Activated T-helper 2 cell treated with anti-CD3 and anti-CD28 coated beads, Interferon-gamma antibody, Interleukin-2, Interleukin-4, amounts not matched to agents 10 μg/mL and 5 μg/mL and 100 μg/mL, durations not matched to agents 14 hours and 24 hours and 36 hours (primary cell): ENCODE measurements around the gene KCNK2. TPM values are rescaled to one million over a fixed set of nuclear protein-coding genes. Genes with fewer than 3 reads are reported as not detected.

Experiments used
- DNase-seq: peaks from one replicate; pipeline ENCODE4 v3.0.0; 2021; ENCODE audit warnings: low spot score
- H3K27ac Mint-ChIP-seq: one replicate; pipeline ENCODE4 v1.8.0; 2021; ENCODE audit warnings: mixed read lengths
- H3K27me3 Mint-ChIP-seq: one replicate; pipeline ENCODE4 v1.8.0; 2021; ENCODE audit warnings: low read depth, mixed read lengths
- H3K36me3 Mint-ChIP-seq: one replicate; pipeline ENCODE4 v1.8.0; 2021; ENCODE audit warnings: low read depth, mixed read lengths
- H3K4me1 Mint-ChIP-seq: one replicate; pipeline ENCODE4 v1.8.0; 2021; ENCODE audit warnings: low read depth, mixed read lengths
- H3K4me3 Mint-ChIP-seq: one replicate; pipeline ENCODE4 v1.8.0; 2021; ENCODE audit warnings: low read depth, mild to moderate bottlenecking, moderate library complexity, mixed read lengths
- H3K9me3 Mint-ChIP-seq: one replicate; pipeline ENCODE4 v1.8.0; 2021; ENCODE audit warnings: mixed read lengths
- intact Hi-C: fragments of 100-400 bp; cut with micrococcal nuclease; formaldehyde crosslinking; loops from one replicate; pipeline ENCODE4 v1.15.1; 2023
- total RNA-seq: library from RNA; stranded (reverse); gene quantifications from 2 replicates; pipeline ENCODE4 v1.2.3, GENCODE V29; 2022

The KCNK2 gene
- total RNA-seq, 1 donor from 2014 or later: not detected

DNA sequence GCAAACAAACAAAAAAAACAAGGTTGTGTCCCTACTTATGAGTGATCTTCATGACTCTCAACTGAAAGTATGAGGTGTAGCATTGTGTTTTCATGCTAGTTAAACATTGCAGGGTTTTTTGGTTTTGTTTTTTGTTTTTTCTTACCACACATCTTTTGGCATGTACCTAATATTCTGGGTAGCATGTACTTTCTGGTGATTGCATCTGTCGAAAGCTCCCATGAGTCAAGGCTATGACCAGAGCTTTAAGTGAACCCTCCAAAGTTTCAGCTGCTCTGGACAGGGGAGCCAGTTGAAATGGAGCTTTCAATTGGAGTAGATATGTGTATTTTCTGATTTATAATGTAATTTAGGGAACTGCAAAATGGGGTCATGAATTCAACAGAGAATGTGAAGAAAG, 115.5 kb downstream of the KCNK2 start:
- Mint-ChIP-seq H3K9me3 (no peaks in the 10 kb centered on the region), H3K36me3 (no peaks in the 10 kb centered on the region), H3K4me3 (no peak overlapping the region), H3K27ac (no peak overlapping the region), H3K4me1 (no peaks in the 10 kb centered on the region), H3K27me3 (no peaks in the 10 kb centered on the region)
- intact Hi-C loops: no loop called here
- DNase-seq: no peak

DNA sequence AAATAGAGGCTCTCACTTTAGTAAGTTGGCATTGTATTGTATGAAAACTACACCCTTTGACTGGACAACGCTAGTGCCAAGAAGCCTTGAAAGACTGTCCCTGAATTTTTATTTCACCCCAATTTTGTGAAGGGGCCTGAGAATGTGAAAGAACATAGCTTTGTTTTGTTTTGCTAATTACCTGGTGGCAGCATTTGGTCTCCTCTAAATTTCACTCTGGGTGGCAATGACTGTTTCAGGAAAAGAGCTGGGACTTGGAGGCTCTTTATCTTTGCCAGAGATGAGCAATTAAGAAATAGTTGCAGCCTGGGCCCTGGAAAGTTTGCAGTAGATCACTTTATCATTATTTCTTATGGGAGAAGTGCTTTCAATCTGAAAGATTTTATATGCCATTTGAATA, 117.6 kb downstream of the KCNK2 start:
- Mint-ChIP-seq H3K9me3 (no peaks in the 10 kb centered on the region), H3K27me3 (no peaks in the 10 kb centered on the region), H3K4me1 (no peaks in the 10 kb centered on the region), H3K4me3 (no peak overlapping the region), H3K27ac (no peak overlapping the region), H3K36me3 (no peaks in the 10 kb centered on the region)
- DNase-seq: no peak
- intact Hi-C loops: no loop called here

DNA sequence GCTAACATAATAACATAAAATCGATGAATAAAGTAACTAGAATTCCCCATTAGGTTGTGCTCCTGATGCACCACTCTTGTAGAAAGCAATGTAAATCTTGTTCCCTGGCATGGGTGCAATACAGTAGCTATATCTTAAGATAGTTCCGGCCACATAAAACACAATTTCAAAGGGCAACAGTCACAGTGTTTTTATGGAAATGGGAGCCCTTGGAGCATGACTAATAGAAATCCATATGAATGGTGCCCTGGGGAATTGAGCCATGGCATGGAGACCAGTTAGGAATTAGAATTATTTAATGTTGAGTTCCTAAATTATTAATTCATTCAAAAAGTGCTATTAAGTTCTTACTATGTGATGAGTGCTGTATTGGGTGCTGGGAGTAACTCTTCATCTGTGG, 118.7 kb downstream of the KCNK2 start:
- Mint-ChIP-seq H3K27me3 (no peaks in the 10 kb centered on the region), H3K4me1 (no peaks in the 10 kb centered on the region), H3K27ac (no peak overlapping the region), H3K4me3 (no peak overlapping the region), H3K36me3 (no peaks in the 10 kb centered on the region), H3K9me3 (no peaks in the 10 kb centered on the region)
- intact Hi-C loops: no loop called here
- DNase-seq: no peak

DNA sequence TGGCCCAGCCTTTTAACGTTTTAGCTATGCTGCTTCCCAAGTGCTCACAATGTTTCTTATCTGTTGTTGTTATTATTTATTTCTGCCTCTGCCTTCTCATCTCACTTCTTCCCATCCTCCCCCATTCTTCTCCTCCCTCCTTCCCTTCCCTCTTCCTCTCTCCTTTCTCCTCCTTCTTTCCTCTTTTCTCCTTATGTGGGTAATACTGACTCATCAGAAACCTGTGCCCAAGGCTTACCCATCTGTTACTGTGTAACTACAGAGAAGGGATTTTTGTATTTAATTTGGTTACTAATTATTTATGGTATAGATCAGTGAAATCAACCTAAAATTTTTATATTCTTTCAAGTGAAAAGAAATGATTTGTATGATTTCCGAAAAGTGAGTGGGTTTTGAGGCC, 120.3 kb downstream of the KCNK2 start:
- H3K27me3 Mint-ChIP-seq: no peaks in the 10 kb centered on the region
- no peaks in the 10 kb centered on the region for H3K4me1 Mint-ChIP-seq
- DNase-seq: no peak
- H3K36me3 Mint-ChIP-seq: no peaks in the 10 kb centered on the region
- H3K4me3 Mint-ChIP-seq: no peak overlapping the region
- intact Hi-C loops: no loop called here
- H3K9me3 Mint-ChIP-seq: no peaks in the 10 kb centered on the region
- H3K27ac Mint-ChIP-seq: no peak overlapping the region

DNA sequence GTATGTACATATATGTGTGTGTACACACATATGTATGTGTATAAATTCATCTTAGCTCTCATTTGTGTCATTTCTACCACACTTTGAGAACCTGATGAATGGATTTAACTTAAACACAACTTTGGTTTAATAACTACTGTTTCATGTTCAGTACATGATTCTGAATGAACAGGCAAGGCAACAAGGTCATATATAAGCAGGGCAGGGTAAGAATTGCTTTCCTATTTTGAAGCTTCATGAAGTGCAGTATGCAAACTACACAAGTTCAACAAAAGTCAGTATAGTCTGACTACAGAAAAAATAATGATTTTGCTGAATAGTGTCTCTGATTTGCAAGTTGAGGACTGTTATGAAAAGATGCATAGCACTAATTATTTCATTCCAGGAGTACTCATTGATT, 127.6 kb downstream of the KCNK2 start:
- Mint-ChIP-seq H3K9me3 (no peaks in the 10 kb centered on the region), H3K4me1 (no peaks in the 10 kb centered on the region), H3K36me3 (no peaks in the 10 kb centered on the region), H3K4me3 (no peak overlapping the region), H3K27me3 (no peaks in the 10 kb centered on the region), H3K27ac (no peak overlapping the region)
- DNase-seq: no peak
- intact Hi-C loops: no loop called here

DNA sequence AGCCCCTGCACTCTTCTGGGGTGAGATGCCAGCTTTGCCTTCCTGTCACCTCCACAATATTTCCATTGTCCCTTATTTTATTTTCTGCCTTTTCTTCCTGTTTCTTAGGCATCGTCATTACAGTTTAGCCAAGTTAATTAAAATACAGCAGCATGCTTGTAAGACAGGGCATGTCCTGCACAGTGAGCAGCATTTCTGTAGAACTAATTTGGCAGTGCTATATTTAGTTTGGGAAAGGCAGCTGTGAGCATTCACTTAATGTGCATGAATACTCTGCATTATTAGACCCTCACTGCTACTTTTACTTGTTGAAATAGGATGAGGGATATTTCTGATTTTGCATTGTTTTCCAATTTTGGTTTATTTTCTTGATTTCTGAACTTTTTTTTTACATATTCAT, 133.3 kb downstream of the KCNK2 start:
- no peaks in the 10 kb centered on the region for H3K36me3 Mint-ChIP-seq
- H3K9me3 Mint-ChIP-seq: no peaks in the 10 kb centered on the region
- no peak overlapping the region for H3K27ac Mint-ChIP-seq
- H3K4me3 Mint-ChIP-seq: no peak overlapping the region
- no peaks in the 10 kb centered on the region for H3K4me1 Mint-ChIP-seq
- intact Hi-C loops: no loop called here
- DNase-seq: no peak
- H3K27me3 Mint-ChIP-seq: no peaks in the 10 kb centered on the region

DNA sequence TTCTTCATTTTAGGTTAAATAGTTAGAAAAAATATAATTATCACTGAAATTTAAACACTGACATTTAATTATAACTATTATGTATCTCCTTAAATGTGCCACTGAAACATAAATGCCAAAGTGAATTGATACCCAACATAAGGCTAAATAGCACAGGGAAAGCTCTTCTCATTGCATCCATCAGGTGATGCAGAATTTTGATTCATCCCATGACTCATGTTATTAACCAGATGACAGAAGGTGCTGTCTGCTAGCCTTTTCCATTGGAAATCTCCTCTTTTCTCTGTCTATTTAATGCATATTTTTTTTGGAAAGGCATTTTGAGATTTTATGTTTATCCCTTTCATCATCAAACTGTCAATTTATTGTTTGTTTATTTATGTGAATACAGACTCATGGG, 136.8 kb downstream of the KCNK2 start:
- H3K9me3 Mint-ChIP-seq: no peaks in the 10 kb centered on the region
- H3K27me3 Mint-ChIP-seq: no peaks in the 10 kb centered on the region
- DNase-seq: no peak
- H3K27ac Mint-ChIP-seq: no peak overlapping the region
- H3K36me3 Mint-ChIP-seq: no peaks in the 10 kb centered on the region
- intact Hi-C loops: no loop called here
- no peak overlapping the region for H3K4me3 Mint-ChIP-seq
- H3K4me1 Mint-ChIP-seq: no peaks in the 10 kb centered on the region

DNA sequence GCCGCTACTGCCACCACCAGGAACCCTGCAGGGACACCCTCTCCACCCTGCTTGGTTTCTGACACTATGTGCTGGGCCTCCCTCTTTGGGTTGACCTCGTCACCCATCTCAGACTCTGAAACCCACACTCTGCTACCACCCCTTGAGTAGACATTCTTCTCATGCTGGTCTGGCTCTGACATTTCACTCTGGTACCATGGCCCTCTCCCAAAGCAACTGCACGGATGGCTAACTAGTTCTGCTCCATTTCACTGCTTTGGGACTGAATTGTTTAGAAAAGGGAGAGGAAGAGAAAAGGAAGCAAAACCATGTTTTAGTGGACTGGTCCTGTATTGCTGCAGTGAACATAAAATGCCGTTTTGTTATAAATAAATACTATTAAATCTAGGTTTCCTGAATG, 137.8 kb downstream of the KCNK2 start:
- no peaks in the 10 kb centered on the region for H3K4me1 Mint-ChIP-seq

DNA sequence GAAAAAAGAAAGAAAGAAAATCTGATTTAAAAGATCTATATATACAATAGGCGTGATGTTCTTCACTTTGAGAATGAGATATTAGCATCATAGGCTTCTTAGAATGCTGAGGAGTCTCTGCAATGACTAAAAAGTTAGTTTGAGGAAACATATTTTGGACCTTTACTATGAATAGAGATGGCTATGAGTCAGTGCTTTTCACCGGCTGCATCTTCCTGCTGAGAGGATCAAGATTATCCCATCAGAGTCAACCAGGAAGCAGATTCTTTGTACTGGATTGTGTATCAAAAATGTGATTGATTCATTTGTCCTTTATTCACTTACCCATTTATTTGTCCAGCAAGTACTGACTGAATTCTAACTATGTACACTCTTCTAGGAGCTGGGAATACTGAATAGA, 144.2 kb downstream of the KCNK2 start:
- intact Hi-C loops: no loop called here
- H3K9me3 Mint-ChIP-seq: no peaks in the 10 kb centered on the region
- H3K4me3 Mint-ChIP-seq: no peak overlapping the region
- H3K27me3 Mint-ChIP-seq: no peaks in the 10 kb centered on the region
- no peak overlapping the region for H3K27ac Mint-ChIP-seq
- no peaks in the 10 kb centered on the region for H3K36me3 Mint-ChIP-seq
- no peaks in the 10 kb centered on the region for H3K4me1 Mint-ChIP-seq
- no peak for DNase-seq

More for the DNA sequence above, 137.8 kb downstream of the KCNK2 start:
- intact Hi-C loops: no loop called here
- no peak overlapping the region for H3K27ac Mint-ChIP-seq
- H3K4me3 Mint-ChIP-seq: no peak overlapping the region
- H3K36me3 Mint-ChIP-seq: no peaks in the 10 kb centered on the region
- no peak for DNase-seq
- no peaks in the 10 kb centered on the region for H3K9me3 Mint-ChIP-seq
- H3K27me3 Mint-ChIP-seq: no peaks in the 10 kb centered on the region

DNA sequence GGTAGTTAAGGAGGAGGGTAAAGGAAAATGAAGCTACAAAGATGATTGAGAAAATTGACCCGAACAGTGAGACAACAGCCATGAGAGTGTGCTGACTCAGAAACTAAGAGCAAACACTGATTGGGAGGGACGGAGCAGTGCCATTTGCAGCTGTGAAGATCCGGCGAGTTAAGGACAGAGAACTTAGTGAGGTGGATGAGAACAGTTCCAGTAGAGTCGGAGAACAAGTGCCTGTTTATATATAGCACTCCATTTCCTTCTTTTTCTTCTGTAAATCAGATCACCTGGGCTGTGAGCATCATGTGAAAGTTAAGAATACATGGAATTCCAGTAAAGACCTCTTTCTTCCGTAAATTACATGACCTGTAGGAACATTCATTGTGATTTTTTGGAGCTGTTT, 145.7 kb downstream of the KCNK2 start:
- no peaks in the 10 kb centered on the region for H3K27me3 Mint-ChIP-seq
- DNase-seq: no peak
- H3K27ac Mint-ChIP-seq: no peak overlapping the region
- H3K4me1 Mint-ChIP-seq: no peaks in the 10 kb centered on the region
- intact Hi-C loops: no loop called here
- no peak overlapping the region for H3K4me3 Mint-ChIP-seq
- H3K9me3 Mint-ChIP-seq: no peaks in the 10 kb centered on the region
- no peaks in the 10 kb centered on the region for H3K36me3 Mint-ChIP-seq

DNA sequence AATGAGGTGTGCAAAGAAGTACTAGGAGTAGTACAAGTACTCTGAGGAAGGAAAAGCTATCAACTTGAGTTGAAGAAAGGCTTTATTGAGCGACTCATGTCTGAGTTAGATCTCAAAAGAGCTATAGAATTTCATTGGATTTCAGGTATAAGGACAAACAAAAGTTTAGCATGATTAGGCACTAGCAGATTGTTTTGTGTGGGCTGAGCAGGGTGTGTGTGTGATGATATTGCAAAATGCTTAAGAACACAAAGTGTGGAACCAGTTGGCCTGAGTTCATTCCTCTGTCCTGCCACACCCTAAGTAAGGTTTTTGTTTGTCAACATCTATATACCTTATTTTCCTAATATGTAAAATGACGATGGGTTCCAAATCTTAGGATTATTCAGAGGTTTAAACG, 158.9 kb downstream of the KCNK2 start:
- H3K27ac Mint-ChIP-seq: no peak overlapping the region
- DNase-seq: no peak
- no peak overlapping the region for H3K4me3 Mint-ChIP-seq
- H3K36me3 Mint-ChIP-seq: no peaks in the 10 kb centered on the region
- intact Hi-C loops: no loop called here
- H3K27me3 Mint-ChIP-seq: no peaks in the 10 kb centered on the region
- no peaks in the 10 kb centered on the region for H3K9me3 Mint-ChIP-seq
- H3K4me1 Mint-ChIP-seq: no peaks in the 10 kb centered on the region

DNA sequence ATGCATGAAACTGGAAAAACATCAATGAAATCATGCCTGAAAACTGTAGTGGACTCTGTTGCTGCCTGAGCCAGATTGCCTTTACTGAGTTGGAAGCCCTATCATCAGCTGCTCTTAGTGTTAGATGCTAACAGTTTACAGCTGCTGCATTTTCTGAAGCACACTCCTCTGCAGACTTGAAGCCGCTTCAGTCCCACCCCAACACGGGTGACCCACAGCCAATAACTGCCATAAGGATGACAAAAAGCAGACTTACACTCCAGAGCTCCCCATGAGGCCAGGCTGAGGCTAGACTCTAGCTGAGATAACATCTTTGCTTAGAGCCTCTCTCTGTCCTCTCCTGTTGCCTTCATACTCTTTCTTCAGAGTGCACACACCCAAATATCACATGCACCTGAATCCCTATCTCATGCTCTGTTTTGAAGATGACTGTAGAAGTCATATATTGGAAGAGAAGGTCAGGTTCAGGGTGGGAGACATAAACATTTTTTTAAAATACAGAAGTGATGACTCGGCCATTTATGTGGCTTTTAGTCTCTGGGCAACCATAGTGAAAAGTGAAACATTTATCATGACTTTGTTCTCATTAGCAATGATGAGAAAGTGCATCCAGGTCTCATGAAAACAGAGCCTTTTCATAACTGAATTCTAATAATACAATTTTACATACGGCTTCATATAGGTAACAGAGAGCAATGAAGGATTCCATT, 161.0 kb downstream of the KCNK2 start:
- no peaks in the 10 kb centered on the region for H3K27me3 Mint-ChIP-seq
- intact Hi-C loops: no loop called here
- no peak for DNase-seq
- H3K9me3 Mint-ChIP-seq: no peaks in the 10 kb centered on the region
- no peaks in the 10 kb centered on the region for H3K36me3 Mint-ChIP-seq
- no peak overlapping the region for H3K4me3 Mint-ChIP-seq
- no peak overlapping the region for H3K27ac Mint-ChIP-seq
- no peaks in the 10 kb centered on the region for H3K4me1 Mint-ChIP-seq

DNA sequence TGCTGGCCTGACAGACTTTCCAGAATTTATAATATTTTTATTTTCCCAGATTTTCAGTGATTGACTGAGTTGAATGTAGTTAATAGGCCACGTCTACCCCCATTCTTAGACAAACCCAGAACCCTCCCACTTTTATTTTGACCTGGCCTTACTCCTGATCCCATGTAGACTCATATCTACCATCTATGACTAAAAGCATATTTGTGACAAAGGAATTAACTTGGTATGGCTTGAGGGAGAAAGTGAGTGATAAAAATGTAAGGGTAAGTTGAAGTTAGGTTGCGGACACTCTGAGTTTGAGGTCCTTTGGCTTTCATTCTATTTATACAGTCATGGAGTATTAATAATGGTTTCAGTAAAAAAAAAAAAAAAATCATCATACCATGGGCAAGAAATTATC, 168.4 kb downstream of the KCNK2 start:
- Mint-ChIP-seq H3K27ac (no peak overlapping the region), H3K4me1 (no peaks in the 10 kb centered on the region), H3K4me3 (no peak overlapping the region), H3K9me3 (no peaks in the 10 kb centered on the region), H3K36me3 (no peaks in the 10 kb centered on the region), H3K27me3 (no peaks in the 10 kb centered on the region)
- intact Hi-C loops: no loop called here
- no peak for DNase-seq

DNA sequence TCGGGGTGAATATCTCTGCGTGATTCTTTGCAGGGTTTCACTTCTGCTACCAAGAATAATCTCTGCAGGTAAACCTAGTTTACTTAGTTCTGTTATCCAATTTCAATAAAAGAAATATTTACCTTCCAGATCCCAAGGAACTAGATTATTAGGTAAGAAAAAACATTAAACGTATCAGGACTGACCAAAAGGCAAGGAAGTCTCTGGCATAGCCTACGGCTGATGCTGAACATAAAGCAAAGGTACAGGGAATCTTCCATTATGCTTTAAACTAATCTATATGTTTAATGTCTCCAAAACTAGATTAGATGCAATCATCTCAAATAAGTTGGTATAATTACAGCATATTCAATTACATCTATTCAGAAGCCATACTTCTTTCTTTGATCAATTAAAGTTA, 168.9 kb downstream of the KCNK2 start:
- Mint-ChIP-seq H3K9me3 (no peaks in the 10 kb centered on the region), H3K27ac (no peak overlapping the region), H3K4me3 (no peak overlapping the region), H3K4me1 (no peaks in the 10 kb centered on the region), H3K27me3 (no peaks in the 10 kb centered on the region), H3K36me3 (no peaks in the 10 kb centered on the region)
- DNase-seq: no peak
- intact Hi-C loops: no loop called here
